NB4 (cell line): ENCODE data around the gene MED29.
"Not testable (repeated sequence)": the region's sequence is repeated elsewhere in the genome, so short reads cannot be mapped to it uniquely, and the experiment has no call there.

Source experiments
- DNase-seq: peaks from one replicate; pipeline ENCODE4 v3.0.0; 2010; ENCODE audit warnings: low read depth
- H3K4me3 ChIP-seq: one replicate; pipeline ENCODE4 v1.5.1; 2011; ENCODE audit warnings: mild to moderate bottlenecking, low read depth, low read length, moderate library complexity
- MYC ChIP-seq: IDR thresholded peaks from 2 replicates; pipeline ENCODE4 v1.6.1; 2011; ENCODE audit warnings: low read depth, low read length
- POLR2A ChIP-seq: IDR thresholded peaks from 2 replicates; pipeline ENCODE4 v1.6.1; 2011; ENCODE audit warnings: mild to moderate bottlenecking; ENCODE audit not compliant: insufficient read length; ENCODE audit errors: extremely low read depth
- TF ChIP-seq, protein P1 (sequence below): IDR thresholded peaks from 2 replicates; pipeline ENCODE4 v1.6.1; 2011; ENCODE audit warnings: low read depth, low read length
- TF ChIP-seq, protein P2 (sequence below): IDR thresholded peaks from one replicate; pipeline ENCODE4 v1.5.1; 2012; ENCODE audit warnings: low read depth, low read length

Gene MED29

DNA sequence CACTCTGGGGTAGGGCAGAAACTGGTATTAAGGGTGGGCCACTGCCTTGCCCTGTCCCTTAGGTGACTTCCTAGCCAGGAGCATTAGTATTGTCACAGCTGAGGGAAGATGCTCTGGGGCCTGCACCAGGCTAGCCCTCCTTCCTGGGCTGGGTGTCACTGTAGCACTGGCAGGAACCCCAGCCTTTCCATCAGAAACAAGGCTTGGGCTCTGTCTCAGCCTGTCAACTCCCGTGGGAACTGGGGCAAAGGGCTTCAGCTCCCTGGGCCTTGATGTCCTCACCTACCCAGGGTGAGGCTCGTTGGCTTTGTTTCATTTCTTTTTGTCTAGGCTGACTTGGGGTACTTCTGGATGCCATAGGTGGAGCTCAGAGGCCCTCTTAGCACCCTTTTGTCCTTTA lies 18.2 kb upstream of the MED29 start:
- no peak for TF ChIP-seq MYC
- TF ChIP-seq POLR2A, result no peak
- TF ChIP-seq, protein P1, sequence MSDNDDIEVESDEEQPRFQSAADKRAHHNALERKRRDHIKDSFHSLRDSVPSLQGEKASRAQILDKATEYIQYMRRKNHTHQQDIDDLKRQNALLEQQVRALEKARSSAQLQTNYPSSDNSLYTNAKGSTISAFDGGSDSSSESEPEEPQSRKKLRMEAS, result no peak
- TF ChIP-seq, protein P2, sequence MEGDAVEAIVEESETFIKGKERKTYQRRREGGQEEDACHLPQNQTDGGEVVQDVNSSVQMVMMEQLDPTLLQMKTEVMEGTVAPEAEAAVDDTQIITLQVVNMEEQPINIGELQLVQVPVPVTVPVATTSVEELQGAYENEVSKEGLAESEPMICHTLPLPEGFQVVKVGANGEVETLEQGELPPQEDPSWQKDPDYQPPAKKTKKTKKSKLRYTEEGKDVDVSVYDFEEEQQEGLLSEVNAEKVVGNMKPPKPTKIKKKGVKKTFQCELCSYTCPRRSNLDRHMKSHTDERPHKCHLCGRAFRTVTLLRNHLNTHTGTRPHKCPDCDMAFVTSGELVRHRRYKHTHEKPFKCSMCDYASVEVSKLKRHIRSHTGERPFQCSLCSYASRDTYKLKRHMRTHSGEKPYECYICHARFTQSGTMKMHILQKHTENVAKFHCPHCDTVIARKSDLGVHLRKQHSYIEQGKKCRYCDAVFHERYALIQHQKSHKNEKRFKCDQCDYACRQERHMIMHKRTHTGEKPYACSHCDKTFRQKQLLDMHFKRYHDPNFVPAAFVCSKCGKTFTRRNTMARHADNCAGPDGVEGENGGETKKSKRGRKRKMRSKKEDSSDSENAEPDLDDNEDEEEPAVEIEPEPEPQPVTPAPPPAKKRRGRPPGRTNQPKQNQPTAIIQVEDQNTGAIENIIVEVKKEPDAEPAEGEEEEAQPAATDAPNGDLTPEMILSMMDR, result no peak
- H3K4me3 ChIP-seq, result no peak overlapping the region
- no peak for DNase-seq

DNA sequence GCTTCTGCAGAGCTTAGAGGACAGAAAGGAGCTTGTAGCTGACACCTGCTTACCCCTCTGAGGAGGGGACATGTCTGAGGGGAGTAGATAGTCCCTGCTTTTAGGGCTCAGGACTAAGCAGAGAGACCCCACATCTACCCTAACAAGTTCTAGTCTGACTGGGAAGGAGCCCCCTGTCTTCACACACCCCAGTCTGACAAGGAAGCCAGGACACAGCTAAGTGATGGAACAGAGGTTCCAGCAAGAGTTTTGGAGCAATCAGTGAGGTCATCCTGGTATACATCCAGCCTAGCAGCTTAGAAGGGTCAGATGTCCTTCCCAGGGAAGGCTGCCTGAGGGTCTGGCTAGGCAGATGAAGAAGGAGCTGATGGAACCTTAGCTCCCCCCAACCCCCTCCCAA lies 15.2 kb upstream of the MED29 start:
- TF ChIP-seq, protein P1, result no peak
- TF ChIP-seq MYC (no peak), POLR2A (no peak)
- TF ChIP-seq, protein P2, result no peak
- DNase-seq, result no peak
- H3K4me3 ChIP-seq, result no peak overlapping the region

DNA sequence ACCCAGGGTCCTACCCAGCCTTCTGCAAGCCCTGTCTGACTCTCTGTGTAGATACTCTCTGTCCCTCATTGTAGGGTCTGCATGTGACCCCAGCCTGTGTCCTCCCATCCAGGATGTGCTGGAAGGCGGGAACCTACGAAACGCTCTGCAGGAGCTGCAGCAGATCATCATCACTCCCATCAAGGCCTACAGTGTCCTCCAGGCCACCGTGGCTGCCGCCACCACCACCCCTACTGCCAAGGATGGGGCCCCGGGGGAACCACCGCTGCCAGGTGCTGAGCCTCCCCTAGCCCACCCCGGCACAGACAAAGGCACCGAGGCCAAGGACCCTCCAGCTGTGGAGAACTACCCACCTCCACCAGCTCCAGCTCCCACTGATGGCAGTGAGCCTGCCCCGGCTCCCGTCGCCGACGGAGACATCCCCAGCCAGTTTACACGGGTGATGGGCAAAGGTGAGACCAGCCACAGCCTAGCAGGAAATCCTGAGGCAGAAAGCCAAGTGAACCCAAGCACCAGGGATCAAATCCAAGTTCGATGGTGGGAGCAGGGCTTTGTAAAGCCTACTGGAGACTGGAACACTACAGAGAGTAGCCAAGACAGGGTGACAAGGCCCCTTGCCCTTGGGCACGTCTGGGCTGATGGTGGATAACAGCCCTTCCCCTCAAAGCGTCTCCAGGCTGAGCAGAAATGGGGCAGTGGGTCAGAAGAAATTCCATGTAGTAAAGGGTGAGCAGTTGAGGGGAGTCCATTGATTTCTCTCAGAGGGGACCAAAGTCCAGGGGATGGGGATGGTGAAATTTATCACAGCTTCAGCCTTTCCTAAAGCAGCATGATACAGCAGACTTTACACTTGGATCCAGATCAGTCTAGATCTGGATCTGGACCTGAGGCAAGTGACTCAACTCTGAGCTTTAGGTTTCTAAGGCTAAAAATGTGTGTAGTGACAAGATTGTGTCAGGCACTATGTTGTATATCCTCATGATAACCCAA lies 13.5 kb upstream of the MED29 start:
- DNase-seq, result no peak
- TF ChIP-seq POLR2A, result no peak
- no peak for TF ChIP-seq MYC
- TF ChIP-seq, protein P1, result no peak
- TF ChIP-seq, protein P2, result no peak
- H3K4me3 ChIP-seq, result no peak overlapping the region

DNA sequence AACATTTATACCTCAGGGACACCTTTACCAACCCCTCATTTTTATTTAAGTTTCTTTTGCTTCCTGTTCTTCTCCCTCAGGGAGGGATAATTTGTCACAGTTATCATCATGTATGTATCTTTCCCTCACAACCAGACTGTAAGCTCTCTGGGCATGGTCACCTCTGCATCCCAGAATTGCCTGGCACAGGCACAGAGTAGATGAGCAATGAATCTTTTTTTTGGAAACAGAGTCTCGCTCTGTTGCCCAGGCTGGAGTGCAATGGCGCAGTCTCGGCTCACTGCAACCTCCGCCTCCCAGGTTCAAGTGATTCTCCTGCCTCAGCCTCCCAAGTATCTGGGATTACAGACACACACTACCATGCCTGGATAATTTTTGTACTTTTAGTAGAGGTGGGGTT lies 11.8 kb upstream of the MED29 start:
- not testable (repeated sequence) for H3K4me3 ChIP-seq, DNase-seq

DNA sequence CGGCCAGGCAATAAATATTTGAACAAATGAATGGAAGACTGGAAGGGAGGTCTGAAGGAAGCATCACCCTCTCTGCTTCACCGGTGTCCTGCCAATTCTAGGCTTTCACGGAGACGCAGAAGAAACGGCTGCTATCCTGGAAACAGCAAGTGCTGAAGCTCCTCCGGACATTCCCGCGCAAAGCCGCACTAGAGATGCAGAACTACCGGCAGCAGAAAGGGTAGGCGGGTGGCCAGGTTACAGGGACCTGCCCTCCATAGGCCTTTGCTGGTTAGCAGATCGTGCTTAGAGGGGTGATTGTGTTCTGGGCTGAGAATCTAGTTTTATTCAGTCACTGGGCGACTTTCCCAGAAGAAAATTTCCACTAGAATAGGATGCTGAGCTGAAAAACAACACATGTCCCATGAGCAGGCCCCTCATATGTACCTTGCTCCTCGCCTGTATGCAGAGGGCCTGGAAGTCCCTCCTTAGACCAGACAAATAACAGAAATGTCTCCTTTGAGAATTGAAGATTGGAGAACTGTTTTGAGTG lies 11.2 kb upstream of the MED29 start:
- H3K4me3 ChIP-seq, result no peak overlapping the region
- TF ChIP-seq POLR2A, result no peak
- TF ChIP-seq MYC, result no peak
- TF ChIP-seq, protein P1, result no peak
- TF ChIP-seq, protein P2, result no peak
- DNase-seq, result no peak
